ENCODE data around the gene DNAJA4.

DNA sequence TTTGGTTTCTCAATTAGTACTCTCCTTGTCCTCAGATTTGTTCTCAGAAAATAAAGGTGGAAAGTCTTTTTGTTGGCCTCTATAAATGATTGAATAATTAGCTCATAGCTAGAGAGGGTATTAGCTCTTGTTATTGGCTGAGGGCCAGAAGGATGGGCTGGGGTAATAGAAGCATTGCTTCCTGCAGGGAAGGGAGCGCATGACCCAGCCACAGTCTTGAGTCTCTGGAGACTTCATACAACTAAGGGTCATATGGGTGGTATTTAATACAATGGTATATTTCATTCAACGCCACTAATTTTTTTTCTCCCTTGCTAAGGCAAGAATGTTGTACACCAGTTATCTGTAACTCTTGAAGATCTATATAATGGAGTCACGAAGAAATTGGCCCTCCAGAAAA lies 8.4 kb downstream of the DNAJA4 start:
- TF ChIP-seq IRF2 (CRISPR knock-in tag; IDR thresholded peaks at IDR 0.05), result no peak
- TF ChIP-seq ARHGAP35 (IDR thresholded peaks at IDR 0.05; ENCODE audit: partially characterized antibody), result no peak

All from K562 (cell line).